Measurements from ENCODE around the gene BRIP1. TPM values are rescaled to one million over a fixed set of nuclear protein-coding genes. Genes with fewer than 3 reads are reported as not detected.

The BRIP1 gene
- total and polyA plus RNA-seq, 2 experiments from 2014 or later, result 8.0 to 23.1 TPM

GRCh38 chr17:61793565-61793964 is 69.8 kb downstream of the BRIP1 start:
- Histone ChIP-seq H3K4me2 (no peak overlapping the region), H3F3A (replicated peaks; ENCODE audit: low read depth) (no peaks in the 10 kb centered on the region), H3K27ac (ENCODE audit: low read depth) (no peak overlapping the region), H3K9me2 (ENCODE audit: insufficient read depth) (no peaks in the 10 kb centered on the region), H4K20me1 (replicated peaks; ENCODE audit: insufficient read depth) (0 out of 2 replicates have a peak, but pooled peaks cover 3% of the 10 kb centered on the region), H3K79me2 (replicated peaks; ENCODE audit: insufficient read depth) (no peaks in the 10 kb centered on the region), H3K27me3 (ENCODE audit: insufficient read depth) (no peaks in the 10 kb centered on the region), H3K4me1 (ENCODE audit: insufficient read depth) (no peaks in the 10 kb centered on the region), H3K4me3 (no peak overlapping the region), H3K36me3 (ENCODE audit: insufficient read depth) (peaks cover 4% of the 10 kb centered on the region; the same call in 1 of the 2 replicates), H2AFZ (no peak overlapping the region)
- H3K9me3 Mint-ChIP-seq, result no peaks in the 10 kb centered on the region
- ATAC-seq, result no peak
- no peaks in the 10 kb centered on the region for H3K4me1 Mint-ChIP-seq
- H3K36me3 Mint-ChIP-seq (ENCODE audit: low read depth), result peaks cover 30% of the 10 kb centered on the region
- TF ChIP-seq STAT1 (IDR thresholded peaks at IDR 0.05; ENCODE audit: unreplicated experiment) (no peak), ZNF462 (CRISPR knock-in tag; IDR thresholded peaks at IDR 0.05) (no peak), REST (IDR thresholded peaks at IDR 0.05; ENCODE audit: unreplicated experiment) (no peak), NANOG (IDR thresholded peaks at IDR 0.05; ENCODE audit: borderline replicate concordance) (no peak), JUNB (IDR thresholded peaks at IDR 0.05; ENCODE audit: unreplicated experiment) (no peak), POLR2AphosphoS5 (IDR thresholded peaks at IDR 0.05; ENCODE audit: low read depth) (no peak), ETS1 (IDR thresholded peaks at IDR 0.05) (no peak), CTCF (conservative IDR thresholded peaks at IDR 0.05; ENCODE audit: low read depth in 2 of 2) (no peak), ZNF331 (CRISPR knock-in tag; IDR thresholded peaks at IDR 0.05; ENCODE audit: low read depth) (no peak)
- no peaks in the 10 kb centered on the region for H3K27me3 Mint-ChIP-seq (ENCODE audit: insufficient read depth, low read depth, poor library complexity)
- no peak for DNase-seq (ENCODE audit: low spot score)
- no peak overlapping the region for H3K4me3 Mint-ChIP-seq
- H3K27ac Mint-ChIP-seq, result no peak overlapping the region

All from GM23338 (cell line).